CD8-positive, alpha-beta memory T cell (primary cell): Measurements from ENCODE around the gene CACTIN. TPM values are rescaled to one million over a fixed set of nuclear protein-coding genes. Genes with fewer than 3 reads are reported as not detected.
A peak's percentile ranks its signal among the peaks of the same experiment; 100 is the strongest.
"Not testable (repeated sequence)": the region's sequence is repeated elsewhere in the genome, so short reads cannot be mapped to it uniquely, and the experiment has no call there.

ENCODE experiments used
- CTCF ChIA-PET: fragments of 350-600 bp; sonication (Branson Sonifier 250); formaldehyde crosslinking; loops from one replicate; lab custom pipeline; 2021; ENCODE audit warnings: antibody characterized with exemption; lab: Charles Lee
- POLR2A ChIA-PET: fragments of 350-600 bp; sonication (Branson Sonifier 250); formaldehyde crosslinking; loops from one replicate; lab custom pipeline; 2021; ENCODE audit warnings: antibody characterized with exemption; lab: Charles Lee
- DNase-seq, 5 donors: peaks; one replicate each; pipeline versions ENCODE4 v3.0.0 to v3.0.0-alpha.2; 2020 to 2022; ENCODE audit warnings: mixed read lengths in 1 of 5
- H3K27ac ChIP-seq: one replicate; pipeline ENCODE4 v1.7.0; 2013; ENCODE audit warnings: low read depth, mild to moderate bottlenecking, low read length, moderate library complexity
- H3K27me3 ChIP-seq: 2 replicates; pipeline ENCODE4 v1.7.0; 2013; ENCODE audit warnings: low read length, mild to moderate bottlenecking; ENCODE audit not compliant: insufficient read depth, poor library complexity, severe bottlenecking
- H3K36me3 ChIP-seq: 2 replicates; pipeline ENCODE4 v1.7.0; 2013; ENCODE audit warnings: mild to moderate bottlenecking, low read length, moderate library complexity; ENCODE audit not compliant: insufficient read depth
- H3K4me1 ChIP-seq: 2 replicates; pipeline ENCODE4 v1.7.0; 2013; ENCODE audit warnings: mild to moderate bottlenecking, low read length, moderate library complexity; ENCODE audit not compliant: insufficient read depth
- H3K4me3 ChIP-seq: 2 replicates; pipeline ENCODE4 v1.7.0; 2013; ENCODE audit warnings: mild to moderate bottlenecking, low read length
- H3K9me3 ChIP-seq: 2 replicates; pipeline ENCODE4 v1.7.0; 2013; ENCODE audit warnings: mild to moderate bottlenecking, low read length
- H3K27ac Mint-ChIP-seq, 8 donors: one replicate each; pipeline ENCODE4 v1.8.0; 2020 to 2021; ENCODE audit warnings: mixed read lengths in 8 of 8, mild to moderate bottlenecking in 6 of 8, inconsistent platforms in 3 of 8, moderate library complexity in 3 of 8
- H3K27me3 Mint-ChIP-seq, 2 donors: one replicate each; pipeline ENCODE4 v1.8.0; 2020 to 2021; ENCODE audit warnings: mixed read lengths in 2 of 2, mild to moderate bottlenecking in 1 of 2, moderate library complexity in 1 of 2
- H3K36me3 Mint-ChIP-seq, 3 donors: one replicate each; pipeline ENCODE4 v1.8.0; 2020 to 2021; ENCODE audit warnings: mixed read lengths in 3 of 3, inconsistent platforms in 1 of 3, mild to moderate bottlenecking in 1 of 3
- H3K4me1 Mint-ChIP-seq, 3 donors: one replicate each; pipeline ENCODE4 v1.8.0; 2020 to 2021; ENCODE audit warnings: mixed read lengths in 3 of 3, inconsistent platforms in 1 of 3, mild to moderate bottlenecking in 1 of 3
- H3K4me3 Mint-ChIP-seq, 7 donors: one replicate each; pipeline ENCODE4 v1.8.0; 2020 to 2021; ENCODE audit warnings: mixed read lengths in 7 of 7, mild to moderate bottlenecking in 6 of 7, moderate library complexity in 4 of 7, inconsistent platforms in 2 of 7
- H3K9me3 Mint-ChIP-seq, 5 donors: one replicate each; pipeline ENCODE4 v1.8.0; 2020 to 2022; ENCODE audit warnings: mixed read lengths in 5 of 5, mild to moderate bottlenecking in 3 of 5, moderate library complexity in 2 of 5, inconsistent platforms in 1 of 5
- polyA plus RNA-seq: library from polyadenylated mRNA; unstranded; fragments of 300-500 nt; fragmentation: Illumina TruSeq; gene quantifications from one replicate; pipeline ENCODE4 v1.2.3, GENCODE V29; 2021
- total RNA-seq, 2 experiments: library from RNA; stranded (reverse); gene quantifications; one replicate each; pipeline ENCODE4 v1.2.3, GENCODE V29; 2021

Gene CACTIN
- total and polyA plus RNA-seq, 3 experiments from 2014 or later, result 16.8 to 39.5 (median 37.2) TPM

DNA sequence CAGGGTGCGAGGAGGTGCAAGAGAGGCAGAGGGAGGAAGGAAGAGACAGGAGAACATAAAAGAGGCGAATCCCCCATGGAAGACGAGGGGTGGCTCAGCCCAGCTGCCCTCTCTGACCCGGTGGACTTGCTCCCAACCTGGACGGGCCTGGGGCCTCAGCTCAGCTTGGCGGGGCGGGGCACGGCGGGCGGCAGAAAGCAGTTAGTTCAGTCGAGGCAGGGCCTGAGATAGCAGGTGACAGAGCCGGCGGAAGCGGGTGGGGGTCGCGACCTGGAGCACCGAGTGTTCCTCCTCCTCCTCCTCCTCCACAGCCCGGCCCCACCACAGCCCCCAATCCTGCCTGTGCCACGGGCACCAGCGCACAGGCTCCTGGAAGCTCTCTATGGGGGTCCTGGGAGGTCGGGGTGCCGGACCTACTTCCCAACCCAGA is 7.0 kb upstream of the CACTIN start:
- Histone ChIP-seq H3K9me3 (no peaks in the 10 kb centered on the region), H3K4me1 (no peaks in the 10 kb centered on the region), H3K27ac (no peak overlapping the region), H3K4me3 (no peak overlapping the region), H3K27me3 (no peaks in the 10 kb centered on the region), H3K36me3 (no peaks in the 10 kb centered on the region)
- Mint-ChIP-seq H3K4me1 (no peaks in the 10 kb centered on the region), H3K4me3 (no peak overlapping the region), H3K27me3 (no peaks in the 10 kb centered on the region), H3K36me3 (peaks cover 0 to 24% (median 0%) of the 10 kb centered on the region in 3 donors), H3K27ac (no peak overlapping the region), H3K9me3 (no peaks in the 10 kb centered on the region)
- ChIA-PET CTCF (interaction anchor here (1.0 kb wide), 1 partner anchor 12 kb away, joined by 3 read pairs; no protein-coding TSS in a partner anchor), POLR2A (no interaction called here)
- no peak for DNase-seq

DNA sequence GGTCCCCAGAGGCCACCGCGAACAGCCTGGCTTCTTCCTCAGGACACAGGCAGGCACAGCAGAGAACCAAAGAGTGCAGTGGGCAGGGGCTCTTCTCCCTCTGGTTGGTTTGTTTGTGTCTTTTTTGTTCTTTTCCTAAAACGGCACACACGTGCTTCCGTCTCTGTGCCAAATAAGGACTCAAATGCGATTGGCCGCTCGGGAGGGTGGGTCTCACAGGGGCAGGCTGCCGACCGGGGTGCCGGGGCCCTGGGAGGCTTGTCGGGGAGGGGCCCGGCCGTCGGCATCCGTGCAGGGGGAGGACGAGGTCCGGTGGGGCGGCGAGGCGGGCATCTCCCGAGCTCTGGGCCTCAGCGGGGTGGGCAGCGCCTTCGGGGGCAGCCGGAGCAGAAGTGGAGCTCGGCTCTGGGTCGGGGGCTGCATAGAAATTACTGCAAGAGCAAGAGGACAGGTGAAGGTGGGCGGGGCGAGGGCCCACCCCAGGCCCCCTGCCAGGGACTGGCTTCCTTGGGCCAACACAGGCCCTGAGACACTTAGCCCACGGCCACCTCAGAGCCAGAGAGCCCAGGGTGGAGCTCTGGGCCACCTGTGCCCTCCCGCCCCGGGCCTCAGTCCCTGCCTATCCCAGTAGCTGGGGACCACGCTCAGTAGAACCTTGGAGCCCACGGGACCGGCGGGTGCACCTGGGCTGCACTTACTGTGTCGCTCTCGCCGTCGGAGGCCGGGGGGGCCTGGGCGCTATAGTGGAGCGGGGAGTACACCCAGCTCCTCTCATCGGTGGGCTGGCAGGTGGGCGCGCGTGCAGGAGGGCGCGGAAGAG is 6.4 kb upstream of the CACTIN start:
- CTCF ChIA-PET, result interaction anchor here (1.0 kb wide), 1 partner anchor 11 kb away, joined by 3 read pairs; no protein-coding TSS in a partner anchor
- Histone ChIP-seq H3K27ac (no peak overlapping the region), H3K9me3 (no peaks in the 10 kb centered on the region), H3K4me3 (no peak overlapping the region), H3K27me3 (no peaks in the 10 kb centered on the region), H3K36me3 (no peaks in the 10 kb centered on the region), H3K4me1 (no peaks in the 10 kb centered on the region)
- Mint-ChIP-seq H3K27me3 (no peaks in the 10 kb centered on the region), H3K27ac (no peak overlapping the region), H3K9me3 (no peaks in the 10 kb centered on the region), H3K4me1 (no peaks in the 10 kb centered on the region), H3K4me3 (no peak overlapping the region), H3K36me3 (peaks cover 0 to 21% (median 0%) of the 10 kb centered on the region in 3 donors)
- POLR2A ChIA-PET, result no interaction called here
- no peak for DNase-seq

DNA sequence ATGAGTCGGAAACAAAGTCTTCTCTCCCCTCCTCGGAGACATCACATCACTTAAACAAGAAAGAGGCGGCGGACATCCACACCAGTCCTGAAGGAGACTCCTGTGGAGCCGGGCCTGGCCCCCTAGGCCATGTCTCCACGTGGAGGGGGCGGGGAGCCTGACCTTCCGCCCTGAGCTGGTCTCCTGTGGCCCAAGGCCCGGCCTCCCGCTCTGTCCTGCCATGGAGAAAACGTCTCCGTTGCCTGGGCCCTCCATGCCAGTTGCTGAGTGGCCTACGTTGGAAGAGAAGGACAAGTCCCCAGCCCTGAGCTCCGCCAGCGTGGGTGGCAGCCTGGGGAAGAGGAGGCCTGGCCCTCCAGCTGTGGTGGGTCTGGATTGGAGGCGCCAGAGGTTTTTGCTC is 5.5 kb upstream of the CACTIN start:
- no peak for DNase-seq
- Mint-ChIP-seq H3K36me3 (peaks cover 0 to 20% (median 0%) of the 10 kb centered on the region in 3 donors), H3K9me3 (no peaks in the 10 kb centered on the region), H3K4me3 (no peak overlapping the region), H3K27me3 (no peaks in the 10 kb centered on the region), H3K4me1 (peaks cover 1 to 2% (median 1%) of the 10 kb centered on the region in 3 donors), H3K27ac (peak overlapping the region in 1 of 8 donors; percentile 36)
- ChIA-PET POLR2A (no interaction called here), CTCF (no interaction called here)
- H3K4me3 ChIP-seq, result no peak overlapping the region
- H3K27me3 ChIP-seq, result no peaks in the 10 kb centered on the region
- no peaks in the 10 kb centered on the region for H3K36me3 ChIP-seq
- peaks cover 4% of the 10 kb centered on the region for H3K4me1 ChIP-seq
- no peaks in the 10 kb centered on the region for H3K9me3 ChIP-seq
- no peak overlapping the region for H3K27ac ChIP-seq

DNA sequence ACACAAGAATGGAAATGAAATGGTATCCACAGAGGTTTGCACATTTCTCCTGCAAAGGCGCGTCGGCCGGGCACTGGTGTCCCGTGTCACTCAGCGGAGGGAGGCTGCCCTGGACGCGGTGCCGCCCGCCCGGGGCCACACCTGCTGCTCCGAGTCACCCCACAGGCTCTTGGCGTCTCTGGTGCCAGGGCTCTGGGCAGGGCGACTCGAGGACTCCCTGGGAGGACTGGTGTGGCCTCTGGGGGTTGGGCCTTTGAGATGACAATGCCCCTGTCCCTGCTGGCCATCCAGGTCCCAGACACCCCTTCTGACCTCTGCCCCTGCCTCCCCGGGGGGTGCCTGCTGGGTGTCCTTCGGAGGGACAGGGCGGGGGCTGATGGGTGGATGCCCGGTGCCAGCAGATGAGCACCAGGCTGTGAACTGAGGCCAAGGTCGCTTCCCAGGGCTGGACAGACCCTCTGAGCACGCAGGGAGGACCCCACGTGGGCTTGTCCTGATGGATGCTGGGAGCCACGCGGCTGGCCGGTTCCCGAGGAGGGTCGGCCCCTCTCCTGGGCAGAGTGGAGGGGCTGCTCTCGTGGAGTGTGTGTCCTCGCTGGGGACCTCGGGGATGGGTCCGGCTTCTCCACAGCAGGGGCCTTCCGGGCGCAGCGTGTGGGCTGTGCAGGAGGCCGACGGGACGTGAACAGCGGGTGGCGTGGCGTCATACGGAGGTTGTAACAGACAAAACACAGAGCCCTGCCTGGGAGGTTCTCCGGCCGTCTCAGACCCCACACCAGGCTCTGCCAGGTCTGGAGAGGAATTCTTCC is 4.7 kb upstream of the CACTIN start:
- CTCF ChIA-PET, result no interaction called here
- Histone ChIP-seq H3K9me3 (no peaks in the 10 kb centered on the region), H3K27me3 (no peaks in the 10 kb centered on the region), H3K4me3 (no peak overlapping the region), H3K36me3 (no peaks in the 10 kb centered on the region), H3K4me1 (peaks cover 5% of the 10 kb centered on the region), H3K27ac (no peak overlapping the region)
- POLR2A ChIA-PET, result no interaction called here
- no peak overlapping the region for H3K4me3 Mint-ChIP-seq
- no peak overlapping the region for H3K27ac Mint-ChIP-seq
- peaks cover 0 to 16% (median 0%) of the 10 kb centered on the region in 3 donors for H3K36me3 Mint-ChIP-seq
- no peak for DNase-seq
- H3K4me1 Mint-ChIP-seq, result peaks cover 7 to 10% (median 9%) of the 10 kb centered on the region in 3 donors
- no peaks in the 10 kb centered on the region for H3K9me3 Mint-ChIP-seq
- no peaks in the 10 kb centered on the region for H3K27me3 Mint-ChIP-seq

DNA sequence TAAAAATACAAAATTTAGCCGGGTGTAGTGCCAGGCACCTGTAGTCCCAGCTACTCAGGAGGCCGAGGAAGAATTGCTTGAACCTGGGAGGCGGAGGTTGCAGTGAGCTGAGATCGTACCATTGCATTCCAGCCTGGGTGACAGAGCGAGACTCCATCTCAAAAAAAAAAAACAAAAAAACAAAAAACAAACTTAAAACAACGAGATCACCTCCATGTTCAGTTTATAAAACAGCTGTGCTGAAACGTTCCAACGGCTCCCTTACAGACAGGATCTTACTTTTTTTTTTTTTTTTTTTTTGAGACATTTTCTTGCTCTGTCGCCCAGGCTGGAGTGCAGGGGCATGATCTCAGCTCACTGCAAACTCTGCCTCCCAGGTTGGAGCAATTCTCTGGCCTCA is 2.2 kb upstream of the CACTIN start:
- H3K27ac ChIP-seq, H3K27me3 Mint-ChIP-seq, H3K4me3 Mint-ChIP-seq, POLR2A ChIA-PET, H3K4me3 ChIP-seq, H3K36me3 ChIP-seq, DNase-seq, H3K9me3 Mint-ChIP-seq, H3K27me3 ChIP-seq, H3K27ac Mint-ChIP-seq, H3K9me3 ChIP-seq: not testable (repeated sequence)
- peaks cover 24 to 33% (median 29%) of the 10 kb centered on the region in 3 donors for H3K4me1 Mint-ChIP-seq
- CTCF ChIA-PET, result interaction anchor here (0.7 kb wide), 1 partner anchor 71 kb away, joined by 4 read pairs; no protein-coding TSS in a partner anchor
- peaks cover 0 to 26% (median 0%) of the 10 kb centered on the region in 3 donors for H3K36me3 Mint-ChIP-seq
- peaks cover 20% of the 10 kb centered on the region for H3K4me1 ChIP-seq

- Mint-ChIP-seq H3K4me1 (peaks cover 26 to 36% (median 34%) of the 10 kb centered on the region in 3 donors), H3K27me3 (no peaks in the 10 kb centered on the region), H3K36me3 (peaks cover 0 to 32% (median 3%) of the 10 kb centered on the region in 3 donors), H3K27ac (peak overlapping the region in 7 of 8 donors; percentile 91 to 99 (median 98)), H3K4me3 (peak overlapping the region in 6 of 7 donors; percentile 78 to 97 (median 96)), H3K9me3 (no peaks in the 10 kb centered on the region)
- Histone ChIP-seq H3K36me3 (no peaks in the 10 kb centered on the region), H3K9me3 (no peaks in the 10 kb centered on the region), H3K27me3 (no peaks in the 10 kb centered on the region), H3K4me3 (peak overlapping the region; percentile 87), H3K27ac (peak overlapping the region; percentile 77), H3K4me1 (peaks cover 20% of the 10 kb centered on the region)
- ChIA-PET POLR2A (interaction anchor here (0.5 kb wide), 1 partner anchor 476 kb away, joined by 4 read pairs; no protein-coding TSS in a partner anchor), CTCF (interaction anchor here (0.6 kb wide), 1 partner anchor 162 kb away, joined by 3 read pairs; no protein-coding TSS in a partner anchor)
- DNase-seq, result no peak
Observed at GRCh38 chr19:3627351-3627723, 747 bp upstream of the CACTIN start.

DNA sequence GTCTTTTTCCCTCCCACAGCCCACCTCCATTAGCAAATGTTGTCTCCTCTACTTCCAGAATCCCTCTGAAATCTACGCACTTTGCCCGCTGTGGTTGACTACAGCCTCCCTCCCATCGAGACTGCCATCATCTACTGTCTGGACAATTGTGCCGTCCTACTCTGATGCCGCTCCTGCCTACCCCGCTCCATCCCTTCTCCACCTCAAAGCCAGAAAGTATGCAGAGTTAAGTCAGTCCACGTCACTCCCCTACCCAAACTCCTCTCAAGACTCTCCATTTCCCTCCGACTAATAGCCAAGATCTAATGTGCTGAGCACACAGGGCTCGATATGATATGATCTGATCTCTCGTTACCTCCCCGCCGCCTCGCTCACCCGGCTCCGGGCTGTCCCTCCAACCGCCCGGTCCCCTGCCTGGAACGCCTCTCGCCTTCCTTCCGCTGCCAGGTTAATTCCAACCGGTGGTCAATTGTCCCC is 556 bp downstream of the CACTIN start:
- ChIA-PET POLR2A (no interaction called here), CTCF (no interaction called here)
- Histone ChIP-seq H3K9me3 (no peaks in the 10 kb centered on the region), H3K27me3 (no peaks in the 10 kb centered on the region), H3K36me3 (no peaks in the 10 kb centered on the region), H3K27ac (peak overlapping the region; percentile 77), H3K4me1 (peaks cover 20% of the 10 kb centered on the region), H3K4me3 (peak overlapping the region; percentile 87)
- Mint-ChIP-seq H3K27ac (peak overlapping the region; percentile 49 to 99 (median 89)), H3K27me3 (no peaks in the 10 kb centered on the region), H3K9me3 (no peaks in the 10 kb centered on the region), H3K36me3 (peaks cover 0 to 42% (median 4%) of the 10 kb centered on the region in 3 donors), H3K4me3 (peak overlapping the region; percentile 78 to 99 (median 96)), H3K4me1 (peaks cover 26 to 36% (median 36%) of the 10 kb centered on the region in 3 donors)
- no peak for DNase-seq
